Measurements from ENCODE around the gene PODXL2.

The PODXL2 gene

DNA sequence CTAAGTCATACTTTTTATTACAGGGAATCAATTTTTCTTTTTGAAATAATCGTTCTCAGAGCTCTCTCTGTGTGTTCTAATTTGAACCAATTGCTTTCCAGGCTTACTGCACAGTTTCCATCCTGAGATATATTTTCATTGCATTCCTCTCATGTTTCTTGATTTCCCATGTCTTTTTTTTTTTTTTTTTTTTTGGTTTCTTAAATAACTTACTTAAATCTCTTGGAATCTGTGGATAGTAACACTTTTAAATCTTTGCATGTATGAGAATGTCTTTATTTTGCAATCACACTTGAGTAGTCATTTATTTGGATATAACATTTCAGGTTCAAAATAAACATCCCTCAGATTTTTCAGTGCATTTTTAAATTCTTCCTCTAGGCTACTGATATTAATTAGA lies 29.2 kb downstream of the PODXL2 start:
- no peak for DNase-seq (ENCODE audit: low read depth)

DNA sequence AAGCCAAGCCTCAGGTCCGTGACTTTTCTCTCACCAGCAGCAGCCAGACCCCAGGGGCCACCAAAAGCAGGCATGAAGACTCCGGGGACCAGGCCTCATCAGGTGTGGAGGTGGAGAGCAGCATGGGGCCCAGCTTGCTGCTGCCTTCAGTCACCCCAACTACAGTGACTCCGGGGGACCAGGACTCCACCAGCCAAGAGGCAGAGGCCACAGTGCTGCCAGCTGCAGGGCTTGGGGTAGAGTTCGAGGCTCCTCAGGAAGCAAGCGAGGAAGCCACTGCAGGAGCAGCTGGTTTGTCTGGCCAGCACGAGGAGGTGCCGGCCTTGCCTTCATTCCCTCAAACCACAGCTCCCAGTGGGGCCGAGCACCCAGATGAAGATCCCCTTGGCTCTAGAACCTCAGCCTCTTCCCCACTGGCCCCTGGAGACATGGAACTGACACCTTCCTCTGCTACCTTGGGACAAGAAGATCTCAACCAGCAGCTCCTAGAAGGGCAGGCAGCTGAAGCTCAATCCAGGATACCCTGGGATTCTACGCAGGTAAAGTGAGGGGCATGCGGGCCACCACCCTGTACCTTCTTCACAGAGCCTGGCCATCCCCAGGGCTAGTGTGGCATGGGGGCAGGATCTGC lies 31.8 kb downstream of the PODXL2 start:
- no peak for DNase-seq (ENCODE audit: low read depth)

DNA sequence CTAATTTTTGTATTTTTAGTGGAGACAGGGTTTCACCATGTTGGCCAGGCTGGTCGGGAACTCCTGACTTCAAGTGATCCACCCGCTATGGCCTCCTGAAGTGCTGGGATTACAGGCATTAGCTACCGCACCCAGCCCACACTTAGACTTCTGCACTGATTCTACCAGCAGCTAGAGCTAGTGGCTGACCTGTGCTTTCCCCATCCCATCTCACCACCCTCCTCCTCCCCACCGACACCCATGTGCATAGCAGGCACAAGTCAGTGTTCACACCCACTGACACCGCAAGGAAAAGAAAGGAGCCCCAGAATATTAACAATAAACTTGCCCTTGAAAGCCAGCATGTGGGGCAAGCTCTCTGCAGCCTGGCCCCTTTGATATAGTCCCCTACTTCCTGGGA lies 32.6 kb downstream of the PODXL2 start:
- DNase-seq (ENCODE audit: low read depth), result no peak

DNA sequence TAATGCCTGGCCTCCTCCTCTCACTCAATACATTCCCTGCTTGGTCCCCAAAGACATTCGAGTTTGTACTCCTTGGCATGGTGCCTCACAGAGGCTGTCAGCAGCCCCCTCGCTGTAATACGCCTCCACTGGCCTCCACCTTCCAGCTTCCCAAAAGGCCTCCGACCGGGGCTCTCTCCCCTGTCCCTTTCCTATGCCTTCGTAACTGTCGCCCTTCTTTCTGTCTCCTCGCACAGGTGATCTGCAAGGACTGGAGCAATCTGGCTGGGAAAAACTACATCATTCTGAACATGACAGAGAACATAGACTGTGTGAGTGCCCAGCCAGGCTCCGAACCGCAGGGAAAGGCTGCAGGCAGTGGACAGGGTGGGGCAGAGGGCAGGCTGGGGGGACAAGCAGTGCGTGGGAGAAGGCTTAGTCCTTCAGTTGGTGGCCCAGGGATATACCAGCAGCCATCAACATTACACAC lies 33.0 kb downstream of the PODXL2 start:
- DNase-seq (ENCODE audit: low read depth), result no peak

DNA sequence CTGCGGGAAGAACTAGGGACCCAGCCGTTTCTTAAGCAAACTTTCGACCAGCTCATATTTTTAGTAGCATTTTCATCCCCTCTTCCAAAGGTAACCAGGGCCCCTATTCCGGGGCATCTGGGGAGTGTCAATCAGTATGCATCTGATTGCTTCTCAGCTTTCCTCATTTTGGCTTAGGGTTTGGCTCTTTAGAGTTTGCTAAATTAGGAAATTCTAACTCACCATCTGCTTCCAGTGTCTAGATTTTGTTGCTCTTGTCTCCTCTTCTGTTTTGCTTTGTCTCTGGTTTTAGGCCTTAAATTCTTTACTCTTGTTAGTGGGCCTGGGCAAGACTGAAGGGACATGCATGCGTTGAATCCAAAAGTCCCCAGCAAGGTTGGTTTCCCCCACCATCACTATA lies 34.2 kb downstream of the PODXL2 start:
- no peak for DNase-seq (ENCODE audit: low read depth)

DNA sequence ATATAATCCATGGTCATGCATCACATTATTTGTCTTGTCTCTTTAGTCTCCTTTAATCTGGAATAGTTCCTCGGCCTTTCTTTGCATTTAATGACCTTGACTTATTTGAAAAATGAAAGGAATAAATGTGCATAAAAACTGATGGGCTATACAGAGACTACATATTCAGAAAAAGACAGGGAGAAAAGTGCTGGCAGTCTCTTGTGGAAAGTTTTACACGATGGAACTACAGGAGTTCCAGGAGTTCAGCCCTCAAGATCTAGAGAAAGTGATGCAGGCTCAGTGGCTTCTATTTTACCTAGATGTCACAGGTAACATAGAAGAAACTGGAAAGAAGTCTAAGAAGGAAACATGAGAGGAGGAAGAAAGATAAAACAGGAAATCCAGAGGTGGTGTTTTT lies 36.2 kb downstream of the PODXL2 start:
- no peak for DNase-seq (ENCODE audit: low read depth)

DNA sequence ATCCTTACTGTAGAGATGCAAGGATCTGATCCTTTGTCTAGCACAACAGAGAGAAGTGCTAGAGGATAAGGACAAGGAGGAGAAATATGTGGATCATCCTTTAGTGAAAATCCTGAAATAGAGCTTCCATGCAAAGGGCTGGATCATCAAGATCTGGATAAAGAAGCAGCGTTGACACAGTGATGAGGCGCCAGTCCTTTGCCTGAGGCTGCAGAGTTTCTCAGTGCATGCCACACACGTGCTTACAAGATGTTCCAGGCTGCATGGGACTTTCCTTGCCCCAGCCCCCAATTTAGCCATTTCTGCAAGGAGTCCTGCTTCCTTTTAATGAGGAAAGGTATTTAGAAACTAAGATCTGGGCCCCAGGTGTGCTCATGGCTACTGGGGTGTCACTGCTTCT lies 36.6 kb downstream of the PODXL2 start:
- no peak for DNase-seq (ENCODE audit: low read depth)

DNA sequence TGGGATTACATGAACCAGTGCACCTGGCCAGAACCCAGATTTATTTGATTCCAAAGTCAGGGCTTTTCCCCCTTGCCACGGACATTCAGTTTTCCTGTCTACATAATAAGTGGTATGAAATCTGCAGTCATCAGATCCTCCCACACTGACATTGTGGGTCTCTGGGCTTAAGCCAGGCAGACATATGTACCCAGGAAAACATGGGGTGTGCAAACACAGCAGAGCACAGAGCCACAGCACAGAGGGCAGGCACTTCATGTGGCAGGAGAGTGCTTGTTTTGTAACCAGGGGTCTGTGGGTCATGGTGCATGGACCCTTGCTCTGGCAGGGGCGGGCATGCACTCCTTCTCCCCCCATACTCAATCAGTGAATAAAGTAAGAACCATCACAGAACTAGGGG lies 37.7 kb downstream of the PODXL2 start:
- DNase-seq (ENCODE audit: low read depth), result no peak

DNA sequence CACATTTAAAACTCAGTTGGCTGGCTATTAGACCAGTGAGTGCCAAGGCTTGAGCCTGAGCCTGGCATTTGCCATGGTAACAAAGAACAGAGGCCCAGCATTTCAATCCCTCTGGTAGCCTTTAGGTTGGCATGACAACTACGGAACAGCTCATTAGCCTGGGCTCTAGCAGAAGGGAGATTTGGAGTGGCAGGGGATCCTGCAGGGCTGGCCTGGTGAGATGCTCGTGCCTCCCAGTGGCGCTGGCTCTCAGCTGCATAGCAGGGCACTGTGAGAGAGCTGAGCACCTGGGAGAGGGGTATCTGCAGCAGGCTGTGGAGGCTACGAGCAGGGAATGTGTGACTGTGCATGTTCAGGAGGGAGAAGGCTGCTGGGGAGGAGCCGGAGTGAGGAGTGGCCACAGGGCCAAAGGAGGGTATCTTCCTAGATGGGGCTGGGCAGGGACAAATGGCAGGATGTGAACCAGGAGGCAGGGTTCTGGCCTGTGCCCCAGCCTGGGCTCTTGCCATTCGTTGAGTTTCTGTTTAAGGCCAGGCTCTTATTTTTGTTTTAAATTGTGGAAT lies 38.2 kb downstream of the PODXL2 start:
- DNase-seq (ENCODE audit: low read depth), result no peak

DNA sequence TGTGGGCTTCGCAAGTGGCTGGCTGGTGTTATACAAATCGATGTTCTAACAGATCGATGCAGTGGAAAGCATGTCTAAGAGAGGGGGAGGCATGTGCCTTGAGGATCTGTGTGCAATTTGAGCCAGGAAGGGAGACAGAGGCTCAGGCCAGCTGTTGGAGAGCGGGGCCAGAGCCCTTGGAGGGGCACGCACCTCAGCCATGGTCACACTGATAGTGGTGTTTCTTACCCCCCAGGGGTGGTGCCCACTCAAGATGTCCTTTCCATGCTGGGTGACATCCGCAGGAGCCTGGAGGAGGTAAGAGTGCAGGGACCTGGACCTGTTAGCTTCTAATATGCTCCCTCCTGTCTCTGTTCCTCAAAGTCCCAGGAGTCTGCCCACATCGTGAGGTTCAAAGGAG lies 39.9 kb downstream of the PODXL2 start:
- DNase-seq (ENCODE audit: low read depth), result no peak

DNA sequence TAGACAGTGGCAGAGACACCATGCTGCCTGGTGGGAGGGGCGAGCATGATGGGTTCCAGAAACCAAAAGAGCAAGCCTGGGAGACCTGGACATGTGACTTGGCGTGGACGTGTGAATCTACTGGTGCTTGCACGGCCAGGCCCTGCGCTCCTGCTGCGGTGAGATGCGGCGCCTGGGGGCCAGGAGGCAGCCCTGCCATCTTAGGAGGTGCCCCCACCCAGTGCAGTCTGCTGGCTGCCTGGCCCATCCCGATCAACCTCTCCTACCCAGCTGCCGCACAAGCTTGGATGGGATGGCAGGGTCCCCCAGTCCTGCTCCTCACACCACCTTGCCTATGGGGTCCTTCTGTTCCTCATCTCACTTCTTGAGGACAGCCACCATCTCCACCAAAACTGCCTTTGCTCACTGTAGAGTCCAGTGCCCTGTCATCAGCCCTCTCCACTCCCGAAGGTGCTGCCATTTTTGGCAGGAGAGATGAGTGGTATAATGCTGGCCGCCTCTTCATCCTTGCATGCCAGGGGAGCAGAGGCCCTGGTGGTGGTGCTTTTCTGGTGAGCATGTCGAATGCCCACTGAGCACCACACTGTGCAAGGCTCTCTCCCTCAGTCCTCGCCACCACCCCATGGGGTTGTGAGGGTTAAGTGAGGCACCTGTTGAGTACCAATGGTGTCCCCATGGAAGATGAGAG lies 40.7 kb downstream of the PODXL2 start:
- no peak for DNase-seq (ENCODE audit: low read depth)

DNA sequence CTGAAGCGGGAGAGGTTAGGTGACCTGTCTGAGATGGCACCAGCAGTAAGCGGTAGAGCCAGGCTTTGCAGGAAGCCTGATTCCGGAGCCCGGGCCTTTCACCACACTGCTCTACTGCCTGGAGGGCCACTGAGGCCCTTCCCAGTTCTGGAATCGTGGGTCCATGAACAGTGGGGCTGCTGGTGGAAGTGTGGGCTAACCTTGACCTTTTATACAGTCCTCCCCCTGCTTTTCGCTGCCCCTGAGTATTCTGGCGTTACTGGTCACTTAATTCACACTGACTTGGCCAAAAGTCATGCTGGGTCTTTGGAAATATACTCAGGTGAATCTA lies 41.2 kb downstream of the PODXL2 start:
- no peak for DNase-seq (ENCODE audit: low read depth)

DNA sequence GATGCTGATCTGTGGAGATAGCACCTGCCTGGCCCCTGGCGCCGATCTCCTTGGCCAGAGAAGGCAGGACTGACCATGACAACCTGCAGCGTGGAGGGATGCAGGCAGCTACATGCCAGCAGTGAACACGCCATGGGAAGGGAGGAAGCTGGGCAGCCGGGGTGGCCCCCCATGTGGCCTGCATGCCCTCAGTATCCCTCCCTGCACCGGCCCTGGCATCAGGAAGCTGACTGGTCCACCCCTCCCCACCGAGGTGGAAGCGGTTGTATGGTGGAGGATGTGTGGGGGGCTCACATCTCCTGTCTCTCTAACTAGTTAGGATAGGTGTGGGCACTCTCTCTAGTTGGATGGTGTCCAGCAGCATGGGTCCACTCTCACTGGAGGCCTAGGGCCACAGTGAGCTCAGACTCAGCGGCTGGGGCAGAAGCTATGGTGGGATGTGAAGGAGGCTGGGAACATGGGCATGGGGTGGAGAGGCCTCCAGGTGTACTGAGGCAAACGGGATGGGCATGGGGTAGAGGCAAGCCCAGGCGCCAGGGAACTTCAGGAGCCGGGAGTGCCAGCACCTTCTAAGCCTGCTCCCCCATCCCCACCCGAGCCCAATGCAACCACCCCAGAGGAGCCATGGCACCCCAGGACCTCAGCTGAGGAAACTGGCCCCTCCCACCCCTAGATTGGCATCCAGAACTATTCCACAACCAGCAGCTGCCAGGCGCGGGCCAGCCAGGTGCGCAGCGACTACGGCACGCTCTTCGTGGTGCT lies 42.0 kb downstream of the PODXL2 start:
- no peak for DNase-seq (ENCODE audit: low read depth)

DNA sequence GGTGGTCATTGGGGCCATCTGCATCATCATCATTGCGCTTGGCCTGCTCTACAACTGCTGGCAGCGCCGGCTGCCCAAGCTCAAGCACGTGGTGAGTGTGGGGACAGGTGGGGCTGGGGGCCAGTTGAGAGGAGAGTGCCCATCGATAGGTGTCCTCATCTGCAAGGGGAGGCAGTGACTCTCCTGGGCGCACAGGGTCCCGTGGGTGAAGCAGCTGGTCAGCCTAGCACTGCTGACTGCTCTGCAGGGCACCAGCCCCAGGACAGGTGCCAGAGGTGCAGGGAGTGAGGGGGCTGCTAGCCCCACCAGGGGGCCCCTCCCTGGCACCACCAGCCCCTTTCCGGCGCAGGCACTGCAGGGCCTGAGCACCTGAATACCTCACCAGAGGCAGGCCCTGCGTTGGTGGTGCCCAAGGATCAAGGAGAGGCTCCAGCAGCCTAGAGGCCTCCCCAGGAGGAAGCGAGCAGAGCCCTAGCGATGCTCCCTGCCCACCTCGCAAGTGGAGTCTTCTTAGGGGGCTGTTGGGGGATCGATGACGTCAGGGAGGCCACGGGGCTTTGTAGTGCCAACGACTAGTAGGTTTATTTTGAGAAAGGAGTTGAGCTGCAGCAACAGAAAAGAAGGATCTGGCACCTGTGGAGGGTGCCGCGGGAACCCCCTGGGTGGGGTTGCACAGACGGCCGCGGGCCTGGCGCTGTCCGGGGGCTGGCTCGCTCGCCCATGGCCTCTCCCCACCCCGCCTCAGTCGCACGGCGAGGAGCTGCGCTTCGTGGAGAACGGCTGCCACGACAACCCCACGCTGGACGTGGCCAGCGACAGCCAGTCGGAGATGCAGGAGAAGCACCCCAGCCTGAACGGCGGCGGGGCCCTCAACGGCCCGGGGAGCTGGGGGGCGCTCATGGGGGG lies 42.8 kb downstream of the PODXL2 start:
- no peak for DNase-seq (ENCODE audit: low read depth)

DNA sequence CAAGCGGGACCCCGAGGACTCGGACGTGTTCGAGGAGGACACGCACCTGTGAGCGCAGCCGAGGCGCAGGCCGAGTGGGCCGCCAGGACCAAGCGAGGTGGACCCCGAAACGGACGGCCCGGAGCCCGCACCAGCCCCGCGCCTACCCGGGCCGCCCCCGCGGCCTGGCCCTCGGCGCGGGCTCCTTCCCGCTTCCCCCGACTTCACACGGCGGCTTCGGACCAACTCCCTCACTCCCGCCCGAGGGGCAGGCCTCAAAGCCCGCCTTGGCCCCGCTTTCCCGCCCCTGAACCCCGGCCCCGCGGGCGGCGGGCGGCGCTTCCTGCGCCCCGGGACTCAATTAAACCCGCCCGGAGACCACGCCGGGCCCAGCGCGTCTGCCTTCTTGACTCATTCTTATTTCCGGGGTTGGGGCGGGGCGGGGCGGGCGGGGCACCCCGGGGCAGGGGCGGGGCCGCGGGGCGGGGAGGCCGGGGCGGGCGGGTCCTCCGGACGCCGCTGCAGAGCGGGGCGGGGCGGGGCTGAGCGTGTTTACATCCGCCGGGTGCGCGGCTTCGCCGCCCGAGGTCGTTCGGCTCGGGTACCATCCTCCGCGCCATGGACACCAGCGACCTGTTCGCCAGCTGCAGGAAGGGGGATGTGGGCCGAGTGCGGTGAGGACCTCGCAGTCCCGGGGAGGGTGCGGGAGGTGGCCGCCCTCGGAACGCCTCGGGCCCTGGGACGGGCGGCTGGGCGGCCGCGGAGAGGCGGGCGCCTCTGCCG lies 43.6 kb downstream of the PODXL2 start, which contains the start of gene ABTB1:
Gene ABTB1 (plus strand): TSS at position 524 of the 762 bp plus-strand sequence. CDS start 74 bp downstream, at position 598.
- no peak for DNase-seq (ENCODE audit: low read depth)

DNA sequence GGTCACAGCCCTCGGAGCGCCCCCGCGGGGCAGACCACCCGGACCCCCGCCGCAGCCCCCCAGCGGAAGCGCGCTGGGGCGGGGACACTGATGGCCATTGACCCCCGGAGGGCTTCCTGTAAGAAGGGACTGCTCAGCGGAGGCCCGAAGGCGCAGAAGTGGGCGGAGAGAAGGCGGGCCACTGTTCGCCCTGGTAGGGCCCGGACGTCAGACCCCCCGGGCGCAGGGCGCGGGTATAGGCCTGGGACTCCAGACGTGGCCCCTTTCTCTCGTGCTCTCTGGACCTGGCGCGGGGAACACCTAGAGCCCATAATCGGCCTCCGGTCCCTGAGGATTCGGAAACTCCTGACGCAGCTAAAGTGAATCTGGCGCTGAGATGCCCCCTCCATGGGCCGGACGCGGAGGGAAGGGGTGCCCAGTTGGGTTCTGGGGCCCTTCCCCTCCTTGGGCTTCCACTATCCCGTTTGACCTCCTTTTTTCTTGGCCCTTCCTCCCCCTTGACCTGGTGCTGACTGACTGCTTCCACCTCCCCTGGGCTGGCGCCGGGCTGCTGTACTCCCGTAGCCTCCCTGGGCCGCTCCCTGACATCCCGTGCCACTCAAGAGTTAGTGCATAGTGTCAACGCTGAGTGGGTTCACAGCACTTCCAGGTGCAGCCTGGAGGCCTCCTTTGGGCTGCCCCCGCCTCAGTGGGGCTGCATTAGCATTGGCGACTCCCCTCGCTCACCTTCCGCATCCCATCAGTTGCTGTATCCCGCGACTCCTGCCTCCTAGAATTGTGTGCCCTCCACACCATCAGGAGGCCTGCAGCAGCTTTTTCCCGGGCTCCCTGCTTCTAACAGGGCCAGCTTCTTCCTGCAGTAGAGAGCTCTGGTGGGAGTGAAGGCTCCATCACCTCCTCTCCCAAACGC lies 44.5 kb downstream of the PODXL2 start:
- DNase-seq (ENCODE audit: low read depth), result no peak

DNA sequence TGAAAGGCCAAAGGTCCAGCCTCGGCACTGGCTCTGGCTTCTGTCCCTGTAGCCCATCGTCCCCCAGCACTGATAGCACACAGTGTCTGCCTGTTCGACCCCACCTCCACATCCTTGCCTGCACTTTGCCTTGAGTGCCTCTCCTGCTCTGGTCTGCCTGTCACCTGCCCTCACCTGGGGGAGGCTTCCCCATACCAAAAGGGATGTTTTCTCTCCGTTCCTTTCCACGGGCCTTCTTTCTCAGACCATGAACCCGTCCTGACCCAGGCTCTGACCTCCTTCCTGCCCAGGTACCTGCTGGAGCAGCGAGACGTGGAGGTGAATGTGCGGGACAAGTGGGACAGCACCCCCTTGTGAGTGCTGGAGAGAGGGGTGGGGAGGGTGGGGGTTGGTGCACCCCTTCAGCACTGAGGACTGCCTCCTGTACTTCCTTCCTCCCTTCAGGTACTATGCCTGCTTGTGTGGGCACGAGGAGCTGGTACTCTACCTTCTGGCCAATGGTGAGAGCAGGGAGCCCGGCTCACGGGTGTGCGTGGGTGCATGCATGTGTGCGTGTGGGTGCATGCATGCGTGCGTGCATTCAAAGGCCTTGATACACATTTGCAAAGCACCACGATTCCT lies 45.2 kb downstream of the PODXL2 start:
- DNase-seq (ENCODE audit: low read depth), result no peak

DNA sequence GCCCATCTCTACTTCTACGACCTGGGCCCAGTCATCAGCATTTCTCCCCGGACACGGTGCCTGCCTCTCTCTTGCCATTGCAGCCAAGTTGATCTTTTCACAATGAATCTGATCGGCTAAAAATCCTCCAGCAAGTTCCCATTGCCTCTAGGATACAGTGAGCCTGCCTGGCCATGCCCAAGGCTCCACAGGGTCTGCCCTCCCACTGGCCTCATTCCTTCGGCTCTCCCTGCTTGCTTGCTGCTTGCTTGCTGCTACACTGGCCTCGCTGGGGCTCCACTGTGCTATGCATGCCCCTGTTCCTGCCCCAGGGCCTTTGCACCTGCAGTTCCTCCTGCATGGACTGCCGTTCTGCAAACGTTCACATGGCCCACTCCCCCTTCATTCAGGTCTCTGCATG lies 45.8 kb downstream of the PODXL2 start:
- no peak for DNase-seq (ENCODE audit: low read depth)

DNA sequence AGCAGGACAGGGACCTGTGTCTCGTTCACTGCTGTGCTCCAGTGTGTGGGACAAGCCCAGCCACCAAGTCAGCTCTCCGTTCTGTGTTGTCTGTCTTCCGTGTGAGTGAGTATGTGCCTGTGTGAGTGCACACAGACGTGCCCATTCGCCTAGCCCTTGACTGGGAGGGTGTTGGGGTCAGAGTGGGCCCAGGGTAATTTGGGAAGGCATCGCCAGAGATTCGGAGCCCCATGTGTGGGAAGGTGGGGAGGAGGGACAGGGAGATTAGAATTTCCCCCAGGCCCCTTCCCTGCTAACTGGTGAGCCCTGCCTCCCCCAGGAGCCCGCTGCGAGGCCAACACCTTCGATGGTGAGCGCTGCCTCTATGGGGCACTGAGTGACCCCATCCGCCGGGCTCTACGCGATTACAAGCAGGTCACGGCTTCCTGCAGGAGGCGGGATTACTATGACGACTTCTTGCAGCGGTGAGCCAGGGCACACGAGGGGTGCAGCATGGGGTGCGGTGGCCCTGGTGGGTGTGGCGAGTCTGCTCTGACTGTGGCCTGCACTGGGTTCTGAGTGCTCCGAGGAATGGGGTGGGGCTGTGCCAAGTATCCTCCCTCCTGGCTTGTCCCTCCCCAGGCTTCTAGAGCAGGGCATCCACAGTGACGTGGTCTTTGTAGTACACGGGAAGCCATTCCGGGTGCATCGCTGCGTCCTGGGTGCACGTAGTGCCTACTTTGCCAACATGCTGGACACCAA lies 46.8 kb downstream of the PODXL2 start:
- DNase-seq (ENCODE audit: low read depth), result no peak

Data from HS-5 (cell line).